Ishikawa (cell line): ENCODE measurements around the gene OBSCN.

Source experiments
- CEBPB ChIP-seq: IDR thresholded peaks from 2 replicates; pipeline ENCODE4 v1.6.1; 2012
- EP300 ChIP-seq: IDR thresholded peaks from 2 replicates; pipeline ENCODE4 v1.6.1; 2012; ENCODE audit warnings: borderline replicate concordance
- FOXM1 ChIP-seq: IDR thresholded peaks from 2 replicates; pipeline ENCODE4 v1.6.1; 2012; ENCODE audit warnings: low read depth, borderline replicate concordance
- MAX ChIP-seq: IDR thresholded peaks from 2 replicates; pipeline ENCODE4 v1.6.1; 2012
- RAD21 ChIP-seq: IDR thresholded peaks from 2 replicates; pipeline ENCODE4 v1.6.1; 2012; ENCODE audit warnings: low read depth
- USF1 ChIP-seq: IDR thresholded peaks from 2 replicates; pipeline ENCODE4 v1.6.1; 2012

DNA sequence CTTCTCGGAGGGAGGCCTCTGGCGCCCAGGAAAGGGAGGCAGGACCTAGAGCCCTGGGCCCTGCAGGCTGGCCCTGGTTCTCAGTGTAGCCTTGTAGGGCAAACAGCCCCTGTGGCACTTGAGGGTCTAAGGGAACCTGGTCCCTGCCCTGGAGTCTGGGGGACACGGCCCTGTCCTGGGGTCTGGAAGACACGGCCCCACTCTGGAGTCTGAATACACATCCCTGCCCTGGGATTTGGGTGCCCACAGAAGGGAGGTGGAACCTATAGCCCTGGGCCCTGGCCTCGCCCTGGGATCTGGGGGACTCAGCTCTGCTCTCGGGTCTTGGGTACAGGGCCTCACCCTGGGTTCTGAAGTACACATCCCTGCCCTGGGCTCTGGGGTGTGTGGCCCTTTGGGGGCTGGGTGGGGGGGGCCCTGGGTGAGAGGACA is 97.9 kb downstream of the OBSCN start:
- TF ChIP-seq RAD21 = no peak
- no peak for TF ChIP-seq CEBPB
- TF ChIP-seq MAX = no peak
- TF ChIP-seq EP300 = no peak
- no peak for TF ChIP-seq FOXM1
- TF ChIP-seq USF1 = no peak
